Measurements from ENCODE around the gene FNTB. TPM values are rescaled to one million over a fixed set of nuclear protein-coding genes. Genes with fewer than 3 reads are reported as not detected.
A peak's percentile ranks its signal among the peaks of the same experiment; 100 is the strongest.

The FNTB gene
- total and polyA plus RNA-seq, 2 of the 13 experiments (the other 11 are each of a cell fraction or from before 2014, with no cell fraction given), result 23.6 to 28.5 TPM

GRCh38 chr14:64942531-64943111 is 44.1 kb upstream of the FNTB start, which contains the start of gene GPX2 (continued):
- TF ChIP-seq ZNF770 (CRISPR knock-in tag; IDR thresholded peaks at IDR 0.05), result 0 out of 2 replicates have a peak, but pooled peaks have one; percentile 24
- TF ChIP-seq FOXA1 (IDR thresholded peaks at IDR 0.05), result no peak
- TF ChIP-seq FOXA1 (CRISPR knock-in tag; IDR thresholded peaks at IDR 0.05), result peak; percentile 66
- no peak for TF ChIP-seq ZNF101 (CRISPR knock-in tag; IDR thresholded peaks at IDR 0.05; ENCODE audit: borderline replicate concordance, low read depth)
- TF ChIP-seq TCF7 (IDR thresholded peaks at IDR 0.05; ENCODE audit: low read depth), result peak; percentile 79
- TF ChIP-seq KDM5B (CRISPR knock-in tag; IDR thresholded peaks at IDR 0.05; ENCODE audit: borderline replicate concordance), result peak; percentile 40; the same call in 1 of the 2 replicates
- TF ChIP-seq BRD4 (CRISPR knock-in tag; IDR thresholded peaks at IDR 0.05), result 0 out of 2 replicates have a peak, but pooled peaks have one; percentile 57
- TF ChIP-seq CBFB (CRISPR knock-in tag; IDR thresholded peaks at IDR 0.05), result 0 out of 2 replicates have a peak, but pooled peaks have one; percentile 42
- TF ChIP-seq GTF2F1 (IDR thresholded peaks at IDR 0.05; ENCODE audit: low read length), result peak; percentile 12; the same call in 1 of the 2 replicates
- no peak; the same call in 1 of the 2 replicates for TF ChIP-seq SATB2 (CRISPR knock-in tag; IDR thresholded peaks at IDR 0.05)
- TF ChIP-seq ZNF781 (CRISPR knock-in tag; IDR thresholded peaks at IDR 0.05; ENCODE audit: borderline replicate concordance, not compliant biosample characterization), result no peak
- peak; percentile 31; the same call in 1 of the 2 replicates for TF ChIP-seq ELF1 (CRISPR knock-in tag; IDR thresholded peaks at IDR 0.05)
- no peak for TF ChIP-seq JUN (CRISPR knock-in tag; IDR thresholded peaks at IDR 0.05)
- peak; percentile 89 to 97 for TF ChIP-seq POLR2A (IDR thresholded peaks at IDR 0.05; ENCODE audit: insufficient read depth in 1 of 2, low read depth in 2 of 2, low read length in 2 of 2)
- TF ChIP-seq RERE (CRISPR knock-in tag; IDR thresholded peaks at IDR 0.05; ENCODE audit: low read depth), result peak; percentile 93
- peak; percentile 82 for TF ChIP-seq HNF1B (CRISPR knock-in tag; IDR thresholded peaks at IDR 0.05)
- TF ChIP-seq IKZF1 (IDR thresholded peaks at IDR 0.05), result no peak
- TF ChIP-seq SIX1 (CRISPR knock-in tag; IDR thresholded peaks at IDR 0.05; ENCODE audit: borderline replicate concordance), result peak; percentile 79; the same call in 1 of the 2 replicates
- peak; percentile 41; the same call in 1 of the 2 replicates for TF ChIP-seq HOMEZ (CRISPR knock-in tag; IDR thresholded peaks at IDR 0.05; ENCODE audit: low read depth)
